ENCODE measurements around the gene IFNE. TPM values are rescaled to one million over a fixed set of nuclear protein-coding genes. Genes with fewer than 3 reads are reported as not detected.

The IFNE gene
- total RNA-seq, 1 experiment from 2014 or later, result not detected

GRCh38 chr9:21481470-21482056 is 550 bp downstream of the IFNE start:
- Mint-ChIP-seq H3K9me3 (no peaks in the 10 kb centered on the region), H3K27ac (no peak overlapping the region), H3K4me1 (no peaks in the 10 kb centered on the region), H3K4me3 (no peak overlapping the region), H3K36me3 (ENCODE audit: insufficient read depth in 1 of 3, low read depth in 3 of 3) (no peaks in the 10 kb centered on the region), H3K27me3 (ENCODE audit: low read depth) (no peaks in the 10 kb centered on the region)
- no peaks in the 10 kb centered on the region for H3K79me2 ChIP-seq (ENCODE audit: insufficient read depth, low read length)
- no peak overlapping the region for H4K8ac ChIP-seq (replicated peaks; ENCODE audit: insufficient read length, low read depth, low read length)
- no peak overlapping the region for H2AFZ ChIP-seq (ENCODE audit: low read length)
- no peak overlapping the region for H2BK120ac ChIP-seq (ENCODE audit: low read depth, low read length, poor library complexity, severe bottlenecking)
- H3K4ac ChIP-seq (ENCODE audit: low read depth, low read length), result no peak overlapping the region
- no peak overlapping the region for H3K23ac ChIP-seq (ENCODE audit: insufficient read length, low read depth, low read length)
- H4K20me1 ChIP-seq (ENCODE audit: control insufficient read depth, insufficient read depth, insufficient read length), result no peaks in the 10 kb centered on the region
- no peak overlapping the region for H2BK5ac ChIP-seq (ENCODE audit: insufficient read length, low read length)
- H3K56ac ChIP-seq (ENCODE audit: insufficient read length, low read depth, low read length), result no peak overlapping the region
- H3K27ac ChIP-seq (ENCODE audit: insufficient read length, low read depth, low read length), result no peak overlapping the region
- no peak overlapping the region for H3T11ph ChIP-seq (ENCODE audit: low read length)
- H3K9ac ChIP-seq (ENCODE audit: extremely low read depth, insufficient read length, low read length), result no peak overlapping the region
- H3K18ac ChIP-seq (ENCODE audit: insufficient read length, low read depth, low read length), result no peak overlapping the region
- no peak overlapping the region for H2AK5ac ChIP-seq (ENCODE audit: insufficient read length, low read length)
- H4K91ac ChIP-seq (ENCODE audit: insufficient read length, low read depth, low read length), result no peak overlapping the region
- H3K27me3 ChIP-seq (ENCODE audit: insufficient read depth, low read length), result no peaks in the 10 kb centered on the region
- H3K4me1 ChIP-seq (ENCODE audit: insufficient read depth, low read length), result no peaks in the 10 kb centered on the region
- H2BK12ac ChIP-seq (ENCODE audit: insufficient read length, low read depth, low read length), result no peak overlapping the region
- H3K23me2 ChIP-seq (ENCODE audit: insufficient read length, low read depth, low read length, poor library complexity, severe bottlenecking), result no peaks in the 10 kb centered on the region
- no peak overlapping the region for H2BK20ac ChIP-seq (ENCODE audit: low read depth, low read length, poor library complexity, severe bottlenecking)
- no peak overlapping the region for H3K4me2 ChIP-seq (ENCODE audit: insufficient read depth, insufficient read length, low read length)
- DNase-seq, result no peak
- TF ChIP-seq, protein P1, sequence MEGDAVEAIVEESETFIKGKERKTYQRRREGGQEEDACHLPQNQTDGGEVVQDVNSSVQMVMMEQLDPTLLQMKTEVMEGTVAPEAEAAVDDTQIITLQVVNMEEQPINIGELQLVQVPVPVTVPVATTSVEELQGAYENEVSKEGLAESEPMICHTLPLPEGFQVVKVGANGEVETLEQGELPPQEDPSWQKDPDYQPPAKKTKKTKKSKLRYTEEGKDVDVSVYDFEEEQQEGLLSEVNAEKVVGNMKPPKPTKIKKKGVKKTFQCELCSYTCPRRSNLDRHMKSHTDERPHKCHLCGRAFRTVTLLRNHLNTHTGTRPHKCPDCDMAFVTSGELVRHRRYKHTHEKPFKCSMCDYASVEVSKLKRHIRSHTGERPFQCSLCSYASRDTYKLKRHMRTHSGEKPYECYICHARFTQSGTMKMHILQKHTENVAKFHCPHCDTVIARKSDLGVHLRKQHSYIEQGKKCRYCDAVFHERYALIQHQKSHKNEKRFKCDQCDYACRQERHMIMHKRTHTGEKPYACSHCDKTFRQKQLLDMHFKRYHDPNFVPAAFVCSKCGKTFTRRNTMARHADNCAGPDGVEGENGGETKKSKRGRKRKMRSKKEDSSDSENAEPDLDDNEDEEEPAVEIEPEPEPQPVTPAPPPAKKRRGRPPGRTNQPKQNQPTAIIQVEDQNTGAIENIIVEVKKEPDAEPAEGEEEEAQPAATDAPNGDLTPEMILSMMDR (conservative IDR thresholded peaks at IDR 0.05), result no peak
- no CpG with 5 or more reads among the region's 1 CpG for WGBS (ENCODE audit: extremely low coverage, insufficient read length, low lambda C conversion rate)
- no peaks in the 10 kb centered on the region for H3K9me3 ChIP-seq (ENCODE audit: control insufficient read depth, low read depth, low read length)
- no peak overlapping the region for H3K14ac ChIP-seq (ENCODE audit: insufficient read depth, low read length)
- H3K79me1 ChIP-seq (ENCODE audit: insufficient read depth, low read depth, low read length, poor library complexity, severe bottlenecking), result no peaks in the 10 kb centered on the region
- H4K5ac ChIP-seq (ENCODE audit: insufficient read length, low read depth, low read length), result no peak overlapping the region
- no peak overlapping the region for H2BK15ac ChIP-seq (ENCODE audit: low read depth, low read length)
